Endothelial cell of umbilical vein (primary cell): ENCODE measurements around the gene EPN2.

ENCODE experiments used
- EZH2 ChIP-seq: IDR thresholded peaks from 2 replicates; pipeline ENCODE4 v1.6.1; 2012; ENCODE audit warnings: borderline replicate concordance, low read depth, mild to moderate bottlenecking, moderate library complexity, low read length, inconsistent platforms; ENCODE audit not compliant: severe bottlenecking
- FOS ChIP-seq: IDR thresholded peaks from 2 replicates; pipeline ENCODE4 v1.6.1; 2011; ENCODE audit warnings: mild to moderate bottlenecking, low read length, moderate library complexity, borderline replicate concordance; ENCODE audit not compliant: insufficient read depth
- JUN ChIP-seq: IDR thresholded peaks from 2 replicates; pipeline ENCODE4 v1.6.1; 2011; ENCODE audit warnings: borderline replicate concordance, low read depth; ENCODE audit not compliant: insufficient read length, insufficient read depth
- MAX ChIP-seq: IDR thresholded peaks from 2 replicates; pipeline ENCODE4 v1.6.1; 2011; ENCODE audit not compliant: insufficient read depth, insufficient read length
- MYC ChIP-seq: IDR thresholded peaks from one replicate; pipeline ENCODE4 v1.6.1; 2011; ENCODE audit warnings: mild to moderate bottlenecking, low read depth, low read length
- POLR2A ChIP-seq: IDR thresholded peaks from 2 replicates; pipeline ENCODE4 v1.6.1; 2012; ENCODE audit warnings: low read depth, mild to moderate bottlenecking, control low read depth, low read length
- POLR2AphosphoS5 ChIP-seq: IDR thresholded peaks from 2 replicates; pipeline ENCODE4 v1.6.1; 2012; ENCODE audit warnings: low read depth, mild to moderate bottlenecking, control low read depth, low read length, moderate library complexity; ENCODE audit not compliant: insufficient read depth
- TF ChIP-seq, protein P1 (sequence below), 2 donors: IDR thresholded peaks; 1 replicate in 1 of 2; 2 replicates in 1 of 2; pipeline ENCODE4 v1.5.1; 2011; ENCODE audit warnings: low read length in 2 of 2, mild to moderate bottlenecking in 2 of 2, moderate library complexity in 2 of 2, control low read depth in 1 of 2, inconsistent platforms in 1 of 2, low read depth in 1 of 2; ENCODE audit not compliant: insufficient read depth in 1 of 2; ENCODE audit errors: extremely low read depth in 1 of 2

- TF ChIP-seq, protein P1, sequence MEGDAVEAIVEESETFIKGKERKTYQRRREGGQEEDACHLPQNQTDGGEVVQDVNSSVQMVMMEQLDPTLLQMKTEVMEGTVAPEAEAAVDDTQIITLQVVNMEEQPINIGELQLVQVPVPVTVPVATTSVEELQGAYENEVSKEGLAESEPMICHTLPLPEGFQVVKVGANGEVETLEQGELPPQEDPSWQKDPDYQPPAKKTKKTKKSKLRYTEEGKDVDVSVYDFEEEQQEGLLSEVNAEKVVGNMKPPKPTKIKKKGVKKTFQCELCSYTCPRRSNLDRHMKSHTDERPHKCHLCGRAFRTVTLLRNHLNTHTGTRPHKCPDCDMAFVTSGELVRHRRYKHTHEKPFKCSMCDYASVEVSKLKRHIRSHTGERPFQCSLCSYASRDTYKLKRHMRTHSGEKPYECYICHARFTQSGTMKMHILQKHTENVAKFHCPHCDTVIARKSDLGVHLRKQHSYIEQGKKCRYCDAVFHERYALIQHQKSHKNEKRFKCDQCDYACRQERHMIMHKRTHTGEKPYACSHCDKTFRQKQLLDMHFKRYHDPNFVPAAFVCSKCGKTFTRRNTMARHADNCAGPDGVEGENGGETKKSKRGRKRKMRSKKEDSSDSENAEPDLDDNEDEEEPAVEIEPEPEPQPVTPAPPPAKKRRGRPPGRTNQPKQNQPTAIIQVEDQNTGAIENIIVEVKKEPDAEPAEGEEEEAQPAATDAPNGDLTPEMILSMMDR (IDR thresholded peaks at IDR 0.05; ENCODE audit: extremely low read depth in 1 of 2, insufficient read depth in 1 of 2, low read depth in 1 of 2, low read length in 2 of 2) = no peak
- no peak for TF ChIP-seq EZH2
- TF ChIP-seq POLR2AphosphoS5 = no peak
- TF ChIP-seq MYC = no peak
- TF ChIP-seq POLR2A = no peak
- no peak for TF ChIP-seq MAX
- TF ChIP-seq FOS = no peak
- no peak for TF ChIP-seq JUN
These were observed 10.3 kb downstream of the EPN2 start for GRCh38 chr17:19247473-19247872.
